Mesothelial cell of epicardium (in vitro differentiated cells): ENCODE measurements around the gene HOXD9. TPM values are rescaled to one million over a fixed set of nuclear protein-coding genes. Genes with fewer than 3 reads are reported as not detected.

Experiments
- DNase-seq, 2 experiments: peaks; one replicate each; pipeline ENCODE4 v3.0.0; 2021; ENCODE audit warnings: low spot score in 2 of 2; ENCODE audit not compliant: unreplicated experiment in 2 of 2
- H3K27ac Mint-ChIP-seq: 2 replicates; pipeline ENCODE4 v1.8.0; 2021; ENCODE audit warnings: mixed read lengths
- H3K27me3 Mint-ChIP-seq: 2 replicates; pipeline ENCODE4 v1.8.0; 2021; ENCODE audit warnings: low read depth, mixed read lengths
- H3K36me3 Mint-ChIP-seq: 2 replicates; pipeline ENCODE4 v1.8.0; 2021; ENCODE audit warnings: mixed read lengths
- H3K4me1 Mint-ChIP-seq: 2 replicates; pipeline ENCODE4 v1.8.0; 2021; ENCODE audit warnings: mixed read lengths
- H3K4me3 Mint-ChIP-seq: 2 replicates; pipeline ENCODE4 v1.8.0; 2021; ENCODE audit warnings: mild to moderate bottlenecking, moderate library complexity, mixed read lengths
- H3K9me3 Mint-ChIP-seq: 2 replicates; pipeline ENCODE4 v1.8.0; 2021; ENCODE audit warnings: mixed read lengths
- CTCF ChIP-seq: fragments of 200-600 bp; sonication (generic); IDR thresholded peaks from one replicate; pipeline ENCODE4 v1.5.0; 2021; ENCODE audit warnings: antibody characterized with exemption; ENCODE audit not compliant: unreplicated experiment
- total RNA-seq: library from RNA; stranded (reverse); gene quantifications from 3 replicates; pipeline ENCODE4 v1.2.1, GENCODE V29; 2021

Gene HOXD9
- total RNA-seq, 1 donor from 2014 or later: 1.1 TPM

- peaks cover 2% of the 10 kb centered on the region for H3K36me3 Mint-ChIP-seq
- no peak for TF ChIP-seq CTCF
- no peak for DNase-seq
- no peaks in the 10 kb centered on the region for H3K9me3 Mint-ChIP-seq
- H3K27me3 Mint-ChIP-seq: peaks cover 99% of the 10 kb centered on the region
- H3K4me3 Mint-ChIP-seq: no peak overlapping the region
- H3K27ac Mint-ChIP-seq: no peak overlapping the region
- H3K4me1 Mint-ChIP-seq: peaks cover 6% of the 10 kb centered on the region
These were observed 27.0 kb downstream of the HOXD9 start for GRCh38 chr2:176149481-176149938.

- peaks cover 99% of the 10 kb centered on the region for H3K27me3 Mint-ChIP-seq
- no peak overlapping the region for H3K27ac Mint-ChIP-seq
- no peak overlapping the region for H3K4me3 Mint-ChIP-seq
These were observed 27.5 kb downstream of the HOXD9 start for GRCh38 chr2:176149939-176150583.

GRCh38 chr2:176150584-176151441 is 28.3 kb downstream of the HOXD9 start:
- TF ChIP-seq CTCF: no peak
- Mint-ChIP-seq H3K4me1 (peaks cover 6% of the 10 kb centered on the region), H3K9me3 (no peaks in the 10 kb centered on the region), H3K27ac (no peak overlapping the region), H3K36me3 (peaks cover 2% of the 10 kb centered on the region), H3K27me3 (peaks cover 99% of the 10 kb centered on the region), H3K4me3 (no peak overlapping the region)
- DNase-seq: no peak

More at GRCh38 chr2:176149939-176150583, 27.5 kb downstream of the HOXD9 start:
- TF ChIP-seq CTCF: no peak
- Mint-ChIP-seq H3K4me1 (peaks cover 6% of the 10 kb centered on the region), H3K36me3 (peaks cover 2% of the 10 kb centered on the region), H3K9me3 (no peaks in the 10 kb centered on the region)
- DNase-seq: no peak

GRCh38 chr2:176151442-176152287 is 29.1 kb downstream of the HOXD9 start, which contains the start of gene HOXD4:
Gene HOXD4 (plus strand): TSS chr2:176151550. CDS start chr2:176151634, 84 bp downstream.
- Mint-ChIP-seq H3K27ac (no peak within 1 kb of the TSS), H3K4me3 (peak within 1 kb of the TSS; percentile 63), H3K9me3 (no peaks in the 10 kb centered on the region), H3K27me3 (peaks cover 99% of the 10 kb centered on the region), H3K4me1 (peaks cover 6% of the 10 kb centered on the region), H3K36me3 (peaks cover 2% of the 10 kb centered on the region)
- TF ChIP-seq CTCF: no peak
- DNase-seq: no peak
